Measurements from ENCODE around the gene AQP3.
A peak's percentile ranks its signal among the peaks of the same experiment; 100 is the strongest.

The AQP3 gene

DNA sequence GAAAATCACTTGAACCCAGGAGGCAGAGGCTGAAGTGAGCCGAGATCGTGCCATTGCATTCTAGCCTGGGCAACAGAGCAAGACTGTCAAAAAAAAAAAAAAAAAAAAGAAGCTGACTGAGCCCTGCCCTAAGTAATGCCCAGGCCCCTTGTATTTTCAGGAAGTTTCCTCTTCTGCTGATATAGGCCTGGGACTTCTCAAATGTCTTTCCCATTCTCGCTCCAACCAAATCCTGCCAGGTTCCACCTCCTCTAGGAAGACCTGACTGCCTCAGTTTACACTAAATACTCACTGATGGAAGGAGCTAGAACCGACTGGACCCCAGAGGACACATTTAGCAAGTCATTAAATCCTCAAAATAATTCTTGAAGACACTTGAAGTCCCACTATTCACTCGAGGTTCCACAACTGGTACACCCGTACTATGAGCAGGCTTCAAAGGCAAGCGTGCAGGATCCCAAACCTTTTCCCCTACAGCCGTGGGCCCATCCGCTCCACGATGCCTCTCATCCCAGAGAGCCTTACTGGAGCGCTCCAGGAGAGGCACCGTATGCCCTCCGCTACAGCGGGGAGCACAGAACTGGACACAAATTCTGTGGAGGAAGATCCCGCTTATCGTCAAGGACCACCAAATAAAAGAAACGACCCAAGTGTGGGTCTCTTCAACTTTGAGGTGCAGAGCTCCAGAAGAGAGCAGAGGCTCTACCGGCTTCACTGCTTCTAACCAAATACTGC, 25.7 kb upstream of the AQP3 start:
- peak overlapping the region; percentile 60 for H3K4me2 ChIP-seq
- no peak overlapping the region for H3K27ac ChIP-seq
- no peak for TF ChIP-seq CTCF (conservative IDR thresholded peaks at IDR 0.05; ENCODE audit: low read depth, low read length)
- H3K4me1 ChIP-seq (ENCODE audit: low read depth, poor library complexity, severe bottlenecking): peaks cover 16% of the 10 kb centered on the region
- H4K20me1 ChIP-seq (ENCODE audit: insufficient read depth): no peaks in the 10 kb centered on the region
- peak overlapping the region; percentile 67 for H3K4me3 ChIP-seq (IDR thresholded peaks at IDR 0.05; ENCODE audit: insufficient read depth, low read depth, low read length)
- H3K27me3 ChIP-seq (ENCODE audit: insufficient read depth, low read depth): no peaks in the 10 kb centered on the region
- peaks cover 31% of the 10 kb centered on the region for H3K79me2 ChIP-seq (ENCODE audit: insufficient read depth, low read depth)
- H3K9ac ChIP-seq: peak overlapping the region; percentile 67
- peaks cover 2% of the 10 kb centered on the region; the same call in 1 of the 2 replicates for H3K36me3 ChIP-seq (ENCODE audit: insufficient read depth)
- peak overlapping the region; percentile 53; the same call in 1 of the 2 replicates for H2AFZ ChIP-seq (ENCODE audit: low read depth)

GRCh38 chr9:33472171-33472880, 24.9 kb upstream of the AQP3 start:
- H3K27me3 ChIP-seq (ENCODE audit: insufficient read depth, low read depth): no peaks in the 10 kb centered on the region
- H3K27ac ChIP-seq: no peak overlapping the region
- peaks cover 31% of the 10 kb centered on the region for H3K79me2 ChIP-seq (ENCODE audit: insufficient read depth, low read depth)
- H4K20me1 ChIP-seq (ENCODE audit: insufficient read depth): no peaks in the 10 kb centered on the region
- TF ChIP-seq CTCF (conservative IDR thresholded peaks at IDR 0.05; ENCODE audit: low read depth, low read length): no peak
- H3K4me3 ChIP-seq (IDR thresholded peaks at IDR 0.05; ENCODE audit: insufficient read depth, low read depth, low read length): no peak overlapping the region
- no peak overlapping the region for H2AFZ ChIP-seq (ENCODE audit: low read depth)
- peaks cover 4% of the 10 kb centered on the region; the same call in 1 of the 2 replicates for H3K36me3 ChIP-seq (ENCODE audit: insufficient read depth)
- H3K9ac ChIP-seq: no peak overlapping the region
- H3K4me1 ChIP-seq (ENCODE audit: low read depth, poor library complexity, severe bottlenecking): peaks cover 16% of the 10 kb centered on the region
- H3K4me2 ChIP-seq: peak overlapping the region; percentile 60

DNA sequence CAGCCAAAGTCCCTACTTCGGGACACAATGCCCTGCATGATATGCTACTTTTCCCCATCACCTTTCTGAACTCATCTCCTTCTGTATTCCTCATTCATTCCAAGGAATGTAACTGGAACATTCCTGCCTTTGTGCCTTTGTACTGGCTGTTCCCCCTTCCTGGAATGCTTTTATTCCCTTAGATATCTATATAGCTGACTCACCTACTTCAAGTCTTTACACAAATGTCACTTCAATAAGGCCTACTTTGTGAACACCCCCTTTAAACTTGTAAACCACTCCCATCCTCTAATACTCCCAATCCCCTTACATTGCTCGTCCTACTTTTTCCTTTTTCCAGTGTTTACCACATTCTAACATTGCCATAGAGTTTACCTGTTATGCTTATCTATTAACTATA, 24.0 kb upstream of the AQP3 start:
- no peak overlapping the region for H2AFZ ChIP-seq (ENCODE audit: low read depth)
- peaks cover 31% of the 10 kb centered on the region for H3K79me2 ChIP-seq (ENCODE audit: insufficient read depth, low read depth)
- H3K4me2 ChIP-seq: 0 out of 2 replicates have a peak overlapping the region, but pooled peaks have one; percentile 37
- no peak overlapping the region for H3K27ac ChIP-seq
- no peaks in the 10 kb centered on the region for H3K27me3 ChIP-seq (ENCODE audit: insufficient read depth, low read depth)
- no peak for TF ChIP-seq CTCF (conservative IDR thresholded peaks at IDR 0.05; ENCODE audit: low read depth, low read length)
- no peaks in the 10 kb centered on the region for H4K20me1 ChIP-seq (ENCODE audit: insufficient read depth)
- no peak overlapping the region for H3K4me3 ChIP-seq (IDR thresholded peaks at IDR 0.05; ENCODE audit: insufficient read depth, low read depth, low read length)
- peaks cover 4% of the 10 kb centered on the region; the same call in 1 of the 2 replicates for H3K36me3 ChIP-seq (ENCODE audit: insufficient read depth)
- peaks cover 16% of the 10 kb centered on the region for H3K4me1 ChIP-seq (ENCODE audit: low read depth, poor library complexity, severe bottlenecking)
- H3K9ac ChIP-seq: no peak overlapping the region

DNA sequence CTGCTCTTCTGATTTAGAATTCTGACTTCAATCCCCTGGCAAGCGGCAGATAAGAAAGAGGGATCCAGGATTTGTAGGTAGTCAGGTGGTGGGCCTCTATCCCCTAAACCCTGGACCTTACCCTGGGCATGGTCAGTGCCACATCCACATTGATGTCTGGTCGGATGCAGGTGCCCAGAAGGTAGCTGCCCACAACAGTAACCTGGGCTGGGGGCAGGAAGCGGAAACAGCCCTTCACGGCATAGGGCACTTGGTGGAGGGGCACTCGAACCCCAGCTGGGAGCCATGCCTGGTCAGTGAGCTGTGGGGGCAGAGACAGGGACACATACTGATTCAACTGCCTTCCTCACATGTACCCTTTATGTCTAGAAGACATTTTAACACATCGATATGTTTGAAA, 22.5 kb upstream of the AQP3 start:
- no peak overlapping the region for H3K9ac ChIP-seq
- peaks cover 15% of the 10 kb centered on the region; the same call in 1 of the 2 replicates for H3K36me3 ChIP-seq (ENCODE audit: insufficient read depth)
- no peak overlapping the region for H3K4me2 ChIP-seq
- H3K79me2 ChIP-seq (ENCODE audit: insufficient read depth, low read depth): peaks cover 31% of the 10 kb centered on the region
- H2AFZ ChIP-seq (ENCODE audit: low read depth): no peak overlapping the region
- H3K4me1 ChIP-seq (ENCODE audit: low read depth, poor library complexity, severe bottlenecking): peaks cover 16% of the 10 kb centered on the region
- H4K20me1 ChIP-seq (ENCODE audit: insufficient read depth): no peaks in the 10 kb centered on the region
- H3K27ac ChIP-seq: no peak overlapping the region
- H3K27me3 ChIP-seq (ENCODE audit: insufficient read depth, low read depth): no peaks in the 10 kb centered on the region
- TF ChIP-seq CTCF (conservative IDR thresholded peaks at IDR 0.05; ENCODE audit: low read depth, low read length): no peak
- H3K4me3 ChIP-seq (IDR thresholded peaks at IDR 0.05; ENCODE audit: insufficient read depth, low read depth, low read length): no peak overlapping the region
